ENCODE measurements around the gene NINJ2.

The NINJ2 gene

GRCh38 chr12:611721-612120 lies 51.5 kb downstream of the NINJ2 start:
- no peak for DNase-seq

- DNase-seq = no peak
These were observed 54.3 kb downstream of the NINJ2 start for GRCh38 chr12:608921-609320.

GRCh38 chr12:608413-608812 lies 54.8 kb downstream of the NINJ2 start:
- no peak for DNase-seq

- no peak for DNase-seq
These were observed 55.7 kb downstream of the NINJ2 start for GRCh38 chr12:607541-608001.

- no peak for DNase-seq
These were observed 58.3 kb downstream of the NINJ2 start for GRCh38 chr12:604956-605355.

GRCh38 chr12:602700-603068 lies 60.6 kb downstream of the NINJ2 start:
- no peak for DNase-seq

GRCh38 chr12:601976-602699 lies 61.1 kb downstream of the NINJ2 start:
- no peak for DNase-seq

- no peak for DNase-seq
These were observed 63.5 kb downstream of the NINJ2 start for GRCh38 chr12:599756-600155.

- DNase-seq = no peak
These were observed 65.2 kb downstream of the NINJ2 start for GRCh38 chr12:597926-598568.

GRCh38 chr12:593396-594270 lies 69.6 kb downstream of the NINJ2 start:
- no peak for DNase-seq

GRCh38 chr12:592024-592505 lies 71.2 kb downstream of the NINJ2 start:
- DNase-seq = no peak

- no peak for DNase-seq
These were observed 71.8 kb downstream of the NINJ2 start for GRCh38 chr12:591167-592023.

- no peak for DNase-seq
These were observed 73.0 kb downstream of the NINJ2 start for GRCh38 chr12:590206-590750.

- no peak for DNase-seq
These were observed 74.6 kb downstream of the NINJ2 start for GRCh38 chr12:588646-589045.

- no peak for DNase-seq
These were observed 75.3 kb downstream of the NINJ2 start for GRCh38 chr12:588024-588322.

GRCh38 chr12:587132-588023 lies 75.9 kb downstream of the NINJ2 start:
- no peak for DNase-seq

GRCh38 chr12:586318-587071 lies 76.8 kb downstream of the NINJ2 start:
- no peak for DNase-seq

- DNase-seq = no peak
These were observed 77.9 kb downstream of the NINJ2 start for GRCh38 chr12:585062-586061.

- no peak for DNase-seq
These were observed 79.9 kb downstream of the NINJ2 start for GRCh38 chr12:583251-583869.
